Heart left ventricle (tissue), 16 donors: ENCODE results near the gene VWA3A. TPM values are rescaled to one million over a fixed set of nuclear protein-coding genes. Genes with fewer than 3 reads are reported as not detected.

ENCODE experiments used
- ATAC-seq, 4 donors: fragments of 200-7000 bp; cut with Tn5 transposase; one replicate each; pipeline ENCODE4 v1.9.1; 2020 to 2022; ENCODE audit warnings: moderate library complexity in 4 of 4, mild to moderate bottlenecking in 3 of 4, moderate number of reproducible peaks in 1 of 4
- DNase-seq, 5 donors: peaks; one replicate each; pipeline ENCODE4 v3.0.0-alpha.2; 2020
- H3K27ac ChIP-seq, 12 donors: fragments of 200-600 bp; sonication (generic) in 4 of 12; one replicate each; pipeline versions ENCODE4 v1.5.0 to v1.8.0; 2016 to 2022; ENCODE audit warnings: mild to moderate bottlenecking in 2 of 12
- H3K27me3 ChIP-seq, 9 donors: fragments of 200-600 bp; sonication (generic) in 2 of 9; one replicate each; pipeline versions ENCODE4 v1.5.1 to v1.8.0; 2016 to 2022; ENCODE audit warnings: mild to moderate bottlenecking in 3 of 9
- H3K36me3 ChIP-seq, 9 donors: fragments of 200-600 bp; sonication (generic) in 2 of 9; one replicate each; pipeline versions ENCODE4 v1.5.0 to v1.8.0; 2018 to 2022; ENCODE audit warnings: mild to moderate bottlenecking in 2 of 9
- H3K4me1 ChIP-seq, 12 donors: fragments of 200-600 bp; sonication (generic) in 4 of 12; one replicate each; pipeline versions ENCODE4 v1.5.0 to v1.8.0; 2016 to 2022; ENCODE audit warnings: mild to moderate bottlenecking in 3 of 12
- H3K4me3 ChIP-seq, 12 donors: fragments of 200-600 bp; sonication (generic) in 4 of 12; one replicate each; pipeline versions ENCODE4 v1.5.0 to v1.8.0; 2017 to 2022; ENCODE audit warnings: mild to moderate bottlenecking in 9 of 12, moderate library complexity in 4 of 12
- H3K9me3 ChIP-seq, 12 donors: fragments of 200-600 bp; sonication (generic) in 4 of 12; one replicate each; pipeline versions ENCODE4 v1.5.0 to v1.8.0; 2016 to 2022; ENCODE audit warnings: mild to moderate bottlenecking in 1 of 12
- POLR2A ChIP-seq, 2 donors: fragments of 450-650 bp; IDR thresholded peaks; one replicate each; pipeline ENCODE4 v1.6.1; 2017; ENCODE audit warnings: antibody characterized with exemption in 2 of 2, mild to moderate bottlenecking in 2 of 2, moderate library complexity in 2 of 2
- WGBS, 4 donors: extraction: QIAGEN DNeasy Blood & Tissue Kit in 2 of 4; methylation state at CpG; one replicate each; pipeline versions ENCODE4 v1.1.5 to v1.1.7; 2013 to 2018; 5-methylcytosine and 5-hydroxymethylcytosine counted together
- intact Hi-C, 10 donors: fragments of 100-400 bp; cut with DNase I; formaldehyde crosslinking; loops; one replicate each; pipeline versions ENCODE4 v1.11.1 to v1.14.2; 2022
- polyA plus RNA-seq, 2 donors: library from polyadenylated mRNA; stranded (reverse); fragments of 200-250 nt; gene quantifications; one replicate each; pipeline ENCODE4 v1.2.3, GENCODE V29; 2013
- total RNA-seq, 9 donors: library from RNA; depleted of rRNA in 2 of 9; stranded (reverse); fragments of >200 nt in 2 of 9; fragmentation: NEBNext Ultra II Directional in 3 of 9; extraction: Animal tissue kit (Norgen Biotek cat#: 25700) in 3 of 9; gene quantifications; one replicate each; pipeline versions ENCODE4 v1.1.0 to v1.2.4, GENCODE V29; 2016 to 2023
- TF ChIP-seq, protein P1 (sequence below), 12 donors: fragments of 200-600 bp; sonication (generic) in 4 of 12; IDR thresholded peaks; one replicate each; pipeline versions ENCODE4 v1.5.0 to v1.8.0; 2018 to 2022; ENCODE audit warnings: antibody characterized with exemption in 12 of 12, mild to moderate bottlenecking in 5 of 12
- donor health status: ischemic (EF 13 %, LVEDD 7.1; RV severe dilation, severe dysfunction).
- donor health status: healthy with polysubstance abuse.
- donor health status: DM: no; HTN: yes; CAD: no.
- donor health status: DM: no; HTN: no; CAD: no.
- donor health status: ischemic (EF 25% LVEDD 6.9; RV normal size, moderate dysfunction).
- donor health status: ischemic (EF 25% LVEDD 5.7; RV mildly dilated, moderate dysfunction).
- donor health status: healthy.
- donor health status: DM: yes; HTN: yes; CAD: no.
- donor health status: ischemic (EF 35%, LVEDD 5.7; RV mildly dilated, moderate dysfunction).
- donor health status: nonischemic (EF 11% LVEDD 7.7; RV severe dilation, severe dysfunction).
- donor health status: DM: yes; HTN: yes; CAD: no.
- donor health status: PGD.
- donor health status: ischemic (EF 29% LVEDD 5.4; RV normal size, mild dysfunction).
- donor health status: nonischemic (EF 23%, LVEDD 6.1; RV moderate dilation, normal function).

VWA3A gene
- total and polyA plus RNA-seq, 11 donors = 0.03 to 1.3 (median 0.58) TPM; not detected in 1

DNA sequence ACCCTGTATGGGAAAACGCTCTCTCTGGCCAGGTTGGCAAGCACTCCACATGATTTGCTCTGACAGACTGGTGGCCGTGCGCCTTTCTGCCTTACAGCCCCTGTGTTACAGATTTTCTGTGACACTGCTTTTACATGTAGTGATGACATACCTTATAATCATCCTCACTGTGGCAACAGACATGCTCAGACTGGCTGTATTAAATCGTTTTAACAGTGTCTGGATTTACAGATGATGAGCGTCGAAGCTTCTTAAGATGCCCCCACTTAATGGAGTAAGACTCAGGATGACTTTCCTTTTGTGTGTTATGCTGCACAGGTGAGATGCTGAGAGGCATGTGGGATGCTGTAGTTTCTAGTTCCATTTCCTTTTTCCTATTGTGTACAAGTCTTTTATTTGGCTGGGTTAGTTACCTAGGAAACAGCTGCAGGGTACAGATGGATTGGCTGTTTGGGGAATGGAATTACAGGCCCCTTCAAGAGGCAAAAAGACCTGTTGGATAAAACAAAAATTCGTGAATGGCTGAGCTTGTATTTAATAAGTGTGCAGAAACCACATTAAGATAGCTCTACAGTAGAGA, 20.9 kb upstream of the VWA3A start:
- H3K4me3 ChIP-seq = peak overlapping the region in 2 of 12 donors; percentile 1 to 3
- 58 to 64% (median 62%) methylated on average over 7 of the region's 7 CpGs for WGBS, 4 donors

DNA sequence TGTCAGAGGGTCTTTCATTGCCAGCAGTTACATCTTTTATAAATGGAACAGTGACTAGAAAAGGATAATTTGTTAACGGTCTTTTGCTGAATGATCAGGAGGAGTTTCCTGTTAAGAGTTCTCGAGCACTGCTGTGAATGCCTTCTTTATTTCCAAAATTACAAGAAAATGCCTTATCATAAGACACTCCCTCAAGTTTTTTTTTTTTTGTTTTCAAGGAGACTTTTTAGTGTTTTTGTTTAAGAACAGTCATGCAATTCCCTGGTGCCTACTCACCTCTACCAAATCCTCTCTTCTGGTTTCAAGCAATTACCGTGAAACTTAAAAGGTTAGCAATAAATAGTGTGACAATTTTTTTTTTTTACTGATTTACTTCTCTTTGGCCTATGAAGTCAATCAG, 19.0 kb upstream of the VWA3A start:
- no peak overlapping the region for H3K4me3 ChIP-seq
- no peak for ATAC-seq
- no peaks in the 10 kb centered on the region for H3K27me3 ChIP-seq
- no peak overlapping the region for H3K27ac ChIP-seq
- intact Hi-C loops = loop anchor here in 2 of 10 donors (10.0 kb wide), 1 partner anchor 111 kb away; no protein-coding TSS in a partner anchor
- peaks cover 0 to 22% (median 0%) of the 10 kb centered on the region in 9 donors for H3K36me3 ChIP-seq
- H3K9me3 ChIP-seq = no peaks in the 10 kb centered on the region
- DNase-seq = no peak
- TF ChIP-seq, protein P1, sequence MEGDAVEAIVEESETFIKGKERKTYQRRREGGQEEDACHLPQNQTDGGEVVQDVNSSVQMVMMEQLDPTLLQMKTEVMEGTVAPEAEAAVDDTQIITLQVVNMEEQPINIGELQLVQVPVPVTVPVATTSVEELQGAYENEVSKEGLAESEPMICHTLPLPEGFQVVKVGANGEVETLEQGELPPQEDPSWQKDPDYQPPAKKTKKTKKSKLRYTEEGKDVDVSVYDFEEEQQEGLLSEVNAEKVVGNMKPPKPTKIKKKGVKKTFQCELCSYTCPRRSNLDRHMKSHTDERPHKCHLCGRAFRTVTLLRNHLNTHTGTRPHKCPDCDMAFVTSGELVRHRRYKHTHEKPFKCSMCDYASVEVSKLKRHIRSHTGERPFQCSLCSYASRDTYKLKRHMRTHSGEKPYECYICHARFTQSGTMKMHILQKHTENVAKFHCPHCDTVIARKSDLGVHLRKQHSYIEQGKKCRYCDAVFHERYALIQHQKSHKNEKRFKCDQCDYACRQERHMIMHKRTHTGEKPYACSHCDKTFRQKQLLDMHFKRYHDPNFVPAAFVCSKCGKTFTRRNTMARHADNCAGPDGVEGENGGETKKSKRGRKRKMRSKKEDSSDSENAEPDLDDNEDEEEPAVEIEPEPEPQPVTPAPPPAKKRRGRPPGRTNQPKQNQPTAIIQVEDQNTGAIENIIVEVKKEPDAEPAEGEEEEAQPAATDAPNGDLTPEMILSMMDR (IDR thresholded peaks at IDR 0.05) = no peak
- no peak for TF ChIP-seq POLR2A (IDR thresholded peaks at IDR 0.05)
- H3K4me1 ChIP-seq = peaks cover 0 to 42% (median 19%) of the 10 kb centered on the region in 12 donors
- WGBS, 4 donors = 48 to 67% (median 54%) methylated on average over 3 of the region's 3 CpGs

More for the DNA sequence above, 20.9 kb upstream of the VWA3A start:
- H3K9me3 ChIP-seq = peaks cover 0 to 12% (median 0%) of the 10 kb centered on the region in 12 donors
- no peak for DNase-seq
- ATAC-seq = peak in 2 of 4 donors; percentile 28 to 31
- peaks cover 0 to 11% (median 0%) of the 10 kb centered on the region in 9 donors for H3K36me3 ChIP-seq
- no peaks in the 10 kb centered on the region for H3K27me3 ChIP-seq
- TF ChIP-seq POLR2A (IDR thresholded peaks at IDR 0.05) = no peak
- TF ChIP-seq, protein P1 (IDR thresholded peaks at IDR 0.05) = no peak
- H3K4me1 ChIP-seq = peaks cover 0 to 35% (median 19%) of the 10 kb centered on the region in 12 donors
- intact Hi-C loops = loop anchor here in 2 of 10 donors (10.0 kb wide), 1 partner anchor 113 kb away; no protein-coding TSS in a partner anchor
- H3K27ac ChIP-seq = peak overlapping the region in 5 of 12 donors; percentile 1 to 30 (median 12)

DNA sequence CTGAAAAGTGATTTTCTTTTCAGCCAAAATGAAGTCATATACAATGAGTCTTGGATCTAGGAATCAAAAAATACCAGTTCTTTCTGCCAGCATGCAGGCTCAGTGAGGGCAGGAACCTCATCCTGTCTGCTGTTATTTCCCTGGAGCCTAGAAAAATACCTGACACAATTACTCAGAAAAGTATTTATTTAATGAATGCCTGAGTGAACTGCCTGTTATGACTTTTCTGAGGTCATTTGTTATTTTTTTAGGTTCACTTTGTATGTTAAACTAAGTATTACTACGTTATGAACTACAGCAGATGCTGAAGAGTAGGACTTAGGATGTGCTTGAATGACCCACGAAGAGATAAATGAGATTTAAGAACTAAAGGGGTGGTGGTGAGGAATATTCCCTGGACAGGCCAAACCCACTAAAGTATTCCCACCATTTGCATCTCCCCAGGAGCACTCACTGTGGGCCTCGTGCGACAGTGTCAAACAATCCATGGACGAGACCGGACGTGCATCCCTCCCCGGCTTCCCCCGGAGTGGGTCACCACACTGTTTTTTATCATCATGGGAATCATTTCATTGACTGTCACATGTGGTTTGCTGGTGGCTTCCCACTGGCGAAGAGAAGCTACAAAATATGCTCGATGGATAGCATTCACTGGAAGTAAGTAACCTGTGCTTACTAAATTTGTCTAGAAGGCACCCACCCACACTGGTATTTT, 17.1 kb upstream of the VWA3A start:
- H3K9me3 ChIP-seq = no peaks in the 10 kb centered on the region
- TF ChIP-seq, protein P1 (IDR thresholded peaks at IDR 0.05) = no peak
- no peak for TF ChIP-seq POLR2A (IDR thresholded peaks at IDR 0.05)
- H3K4me3 ChIP-seq = no peak overlapping the region
- peaks cover 0 to 32% (median 13%) of the 10 kb centered on the region in 12 donors for H3K4me1 ChIP-seq
- 93 to 95% (median 93%) methylated on average over 11 of the region's 11 CpGs for WGBS, 4 donors
- DNase-seq (no peak), ATAC-seq (no peak)
- H3K36me3 ChIP-seq = peaks cover 0 to 35% (median 10%) of the 10 kb centered on the region in 9 donors
- H3K27ac ChIP-seq = no peak overlapping the region
- intact Hi-C loops = loop anchor here in 7 of 10 donors (2.0 to 10.0 kb wide), 5 partner anchors 66 to 123 kb away; partner anchors contain the start of genes PDZD9 (in 2 of the 7), UQCRC2 (in 2 of the 7) and MOSMO (in 1 of the 7)
- no peaks in the 10 kb centered on the region for H3K27me3 ChIP-seq

DNA sequence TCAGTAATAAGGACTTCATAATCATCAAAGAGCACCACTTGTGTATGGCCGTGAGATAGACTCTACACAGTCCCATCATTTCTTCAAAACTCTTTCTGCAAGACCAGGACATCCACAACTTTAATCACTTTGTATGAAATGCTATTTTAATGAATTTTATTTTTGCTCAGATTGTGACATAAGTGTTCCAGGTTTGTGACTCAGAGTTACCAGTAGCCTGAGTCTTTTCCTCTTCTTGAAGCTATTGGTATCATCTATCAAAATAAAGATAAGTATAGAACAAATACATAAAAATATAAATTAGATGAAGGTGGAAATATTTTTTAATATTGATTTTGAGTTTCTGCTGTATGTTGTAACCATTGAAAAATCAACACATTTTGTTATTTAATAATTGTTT, 16.6 kb upstream of the VWA3A start:
- intact Hi-C loops = loop anchor here in 7 of 10 donors (2.0 to 10.0 kb wide), 7 partner anchors 67 to 123 kb away; partner anchors contain the start of genes PDZD9 (in 3 of the 7), UQCRC2 (in 2 of the 7) and MOSMO (in 1 of the 7)
- TF ChIP-seq POLR2A (IDR thresholded peaks at IDR 0.05) = no peak
- TF ChIP-seq, protein P1 (IDR thresholded peaks at IDR 0.05) = no peak
- WGBS, 4 donors = 92 to 100% (median 100%) methylated on average over 1 of the region's 1 CpG

More for the DNA sequence above, 16.6 kb upstream of the VWA3A start:
- Histone ChIP-seq H3K27me3 (no peaks in the 10 kb centered on the region), H3K4me3 (no peak overlapping the region), H3K4me1 (peaks cover 0 to 27% (median 7%) of the 10 kb centered on the region in 12 donors), H3K9me3 (no peaks in the 10 kb centered on the region), H3K36me3 (peaks cover 0 to 35% (median 10%) of the 10 kb centered on the region in 9 donors), H3K27ac (no peak overlapping the region)
- ATAC-seq = no peak
- DNase-seq = no peak
